GM23338 (cell line): ENCODE measurements around the gene SLC2A6. TPM values are rescaled to one million over a fixed set of nuclear protein-coding genes. Genes with fewer than 3 reads are reported as not detected.

Experiments
- ATAC-seq: fragments of 200-7000 bp; cut with Tn5 transposase; 3 replicates; pipeline ENCODE4 v1.9.1; 2020
- DNase-seq: peaks from one replicate; pipeline ENCODE4 v3.0.0-alpha.2; 2015; ENCODE audit warnings: low spot score
- H2AFZ ChIP-seq: fragments of 200-600 bp; sonication (generic); 2 replicates; pipeline ENCODE4 v1.8.0; 2016; ENCODE audit warnings: antibody characterized with exemption, mild to moderate bottlenecking, moderate library complexity
- H3F3A ChIP-seq: fragments of 200-600 bp; sonication (generic); replicated peaks from 2 replicates; pipeline ENCODE4 v1.8.0; 2017; ENCODE audit warnings: antibody characterized with exemption, mixed run types, low read depth
- H3K27ac ChIP-seq: fragments of 200-600 bp; sonication (generic); 2 replicates; pipeline ENCODE4 v1.6.1; 2016; ENCODE audit warnings: low read depth
- H3K27me3 ChIP-seq: fragments of 200-600 bp; sonication (generic); 2 replicates; pipeline ENCODE4 v1.8.0; 2016; ENCODE audit warnings: mild to moderate bottlenecking, mixed run types, moderate library complexity; ENCODE audit not compliant: insufficient read depth
- H3K36me3 ChIP-seq: fragments of 200-600 bp; sonication (generic); 2 replicates; pipeline ENCODE4 v1.8.0; 2016; ENCODE audit warnings: mild to moderate bottlenecking; ENCODE audit not compliant: insufficient read depth
- H3K4me1 ChIP-seq: fragments of 200-600 bp; sonication (generic); 2 replicates; pipeline ENCODE4 v1.8.0; 2016; ENCODE audit warnings: mild to moderate bottlenecking, moderate library complexity; ENCODE audit not compliant: insufficient read depth
- H3K4me2 ChIP-seq: fragments of 200-600 bp; sonication (generic); 2 replicates; pipeline ENCODE4 v1.7.1; 2017; ENCODE audit warnings: mixed run types
- H3K4me3 ChIP-seq: fragments of 200-600 bp; sonication (generic); 2 replicates; pipeline ENCODE4 v1.6.1; 2016; ENCODE audit warnings: mixed run types
- H3K79me2 ChIP-seq: fragments of 200-600 bp; sonication (generic); replicated peaks from 2 replicates; pipeline ENCODE4 v1.8.0; 2017; ENCODE audit warnings: mild to moderate bottlenecking; ENCODE audit not compliant: insufficient read depth
- H3K9me2 ChIP-seq: fragments of 200-600 bp; sonication (generic); 2 replicates; pipeline ENCODE4 v1.8.0; 2017; ENCODE audit not compliant: insufficient read depth
- H4K20me1 ChIP-seq: fragments of 200-600 bp; sonication (generic); replicated peaks from 2 replicates; pipeline ENCODE4 v1.8.0; 2017; ENCODE audit warnings: mild to moderate bottlenecking; ENCODE audit not compliant: insufficient read depth
- H3K27ac Mint-ChIP-seq: 2 replicates; pipeline ENCODE4 v1.8.0; 2020; ENCODE audit warnings: inconsistent platforms, mild to moderate bottlenecking, moderate library complexity, mixed read lengths
- H3K27me3 Mint-ChIP-seq: 3 replicates; pipeline ENCODE4 v1.8.0; 2022; ENCODE audit warnings: low read depth, mild to moderate bottlenecking, moderate library complexity, mixed read lengths, inconsistent platforms; ENCODE audit not compliant: insufficient read depth, poor library complexity
- H3K36me3 Mint-ChIP-seq: 3 replicates; pipeline ENCODE4 v1.8.0; 2021; ENCODE audit warnings: low read depth, mild to moderate bottlenecking, inconsistent platforms, moderate library complexity, mixed read lengths
- H3K4me1 Mint-ChIP-seq: 3 replicates; pipeline ENCODE4 v1.8.0; 2020; ENCODE audit warnings: mild to moderate bottlenecking, inconsistent platforms, mixed read lengths
- H3K4me3 Mint-ChIP-seq: 3 replicates; pipeline ENCODE4 v1.8.0; 2021; ENCODE audit warnings: moderate library complexity, mild to moderate bottlenecking, inconsistent platforms, mixed read lengths
- H3K9me3 Mint-ChIP-seq: 3 replicates; pipeline ENCODE4 v1.8.0; 2020; ENCODE audit warnings: moderate library complexity, mild to moderate bottlenecking, inconsistent platforms, mixed read lengths
- CREB1 ChIP-seq: fragments of 250-450 bp; sonication (Bioruptor Pico); IDR thresholded peaks from 2 replicates; pipeline ENCODE4 v1.5.0; 2020; ENCODE audit warnings: low read depth, mild to moderate bottlenecking, moderate library complexity
- JUNB ChIP-seq: IDR thresholded peaks from one replicate; pipeline ENCODE4 v1.6.1; 2016; ENCODE audit warnings: antibody characterized with exemption; ENCODE audit not compliant: unreplicated experiment
- POLR2AphosphoS5 ChIP-seq: IDR thresholded peaks from 2 replicates; pipeline ENCODE4 v1.6.1; 2016; ENCODE audit warnings: antibody characterized with exemption, low read depth
- ZNF114 ChIP-seq: fragments of 250-450 bp; sonication (Bioruptor Pico); IDR thresholded peaks from 2 replicates; pipeline ENCODE4 v1.5.0; 2020; ENCODE audit warnings: mild to moderate bottlenecking, moderate library complexity
- polyA plus RNA-seq: library from polyadenylated mRNA; unstranded; fragments of >200 nt; fragmentation: Nextera tagmentation; extraction: Ambion mirVana; gene quantifications from 2 replicates; pipeline ENCODE4 v1.2.1, GENCODE V29; 2016
- total RNA-seq: library from RNA; depleted of rRNA; stranded (reverse); fragments of >200 nt; shearing (Covaris generic); gene quantifications from 2 replicates; pipeline ENCODE4 v1.2.3, GENCODE V29; 2014
- TF ChIP-seq, protein P1 (sequence below), 2 experiments: fragments of 200-600 bp in 1 of 2; sonication (generic) in 1 of 2; conservative IDR thresholded peaks; 2 replicates each; pipeline versions ENCODE4 v1.5.1 to v1.6.1; 2016 to 2017; ENCODE audit warnings: antibody characterized with exemption in 2 of 2, low read depth in 2 of 2, mild to moderate bottlenecking in 2 of 2, moderate library complexity in 1 of 2
- TF ChIP-seq, protein P2 (sequence below): fragments of 250-450 bp; sonication (Bioruptor Pico); IDR thresholded peaks from 2 replicates; pipeline ENCODE4 v1.5.0; 2020; ENCODE audit warnings: mild to moderate bottlenecking, moderate library complexity

The SLC2A6 gene
- total and polyA plus RNA-seq, 2 experiments from 2014 or later: 17.5 to 39.3 TPM

DNA sequence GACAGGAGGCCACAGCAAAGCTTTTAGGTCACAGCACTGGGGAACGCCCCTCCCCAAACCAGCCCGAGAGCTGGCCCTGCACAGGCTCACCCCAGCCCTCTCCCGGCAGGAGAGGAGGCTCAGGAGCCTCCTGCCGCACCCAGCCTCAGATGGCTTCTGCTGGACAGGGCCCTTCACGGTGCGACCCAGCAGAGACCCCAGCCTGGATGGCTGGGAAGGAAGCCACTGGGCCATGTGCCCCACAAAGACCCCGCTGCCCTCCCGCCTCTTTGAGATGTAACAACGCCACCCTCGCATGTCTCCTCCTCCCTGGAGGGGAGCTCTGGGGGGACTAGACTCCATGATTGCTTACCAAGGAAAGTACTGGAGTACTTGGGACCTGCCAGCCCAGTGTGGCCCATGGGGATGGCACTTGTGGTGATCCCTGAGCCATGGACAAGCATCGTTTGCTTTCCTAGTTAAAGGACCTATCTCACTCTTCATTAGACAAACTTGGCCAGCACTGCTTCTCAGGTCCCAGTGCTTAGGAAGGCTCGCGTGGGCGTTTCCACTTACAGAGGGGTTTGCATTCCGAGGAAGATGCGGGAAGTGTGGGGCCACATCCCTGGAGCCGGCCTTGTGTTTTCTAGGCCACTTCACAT is 36.8 kb upstream of the SLC2A6 start:
- ATAC-seq (no peak), DNase-seq (no peak)
- no peaks in the 10 kb centered on the region for H3K36me3 Mint-ChIP-seq
- no peak overlapping the region for H3K4me3 Mint-ChIP-seq
- H3K9me3 Mint-ChIP-seq: no peaks in the 10 kb centered on the region; the same call in 2 of the 3 replicates
- Histone ChIP-seq H3K27ac (no peak overlapping the region), H3K27me3 (no peaks in the 10 kb centered on the region), H2AFZ (no peak overlapping the region), H4K20me1 (no peaks in the 10 kb centered on the region), H3F3A (peaks cover 5% of the 10 kb centered on the region; the same call in 1 of the 2 replicates), H3K79me2 (no peaks in the 10 kb centered on the region), H3K4me3 (no peak overlapping the region), H3K4me1 (no peaks in the 10 kb centered on the region), H3K4me2 (no peak overlapping the region), H3K36me3 (no peaks in the 10 kb centered on the region), H3K9me2 (no peaks in the 10 kb centered on the region)
- TF ChIP-seq ZNF114 (CRISPR knock-in tag) (no peak), POLR2AphosphoS5 (no peak), JUNB (no peak), CREB1 (CRISPR knock-in tag) (no peak)
- TF ChIP-seq, protein P1, sequence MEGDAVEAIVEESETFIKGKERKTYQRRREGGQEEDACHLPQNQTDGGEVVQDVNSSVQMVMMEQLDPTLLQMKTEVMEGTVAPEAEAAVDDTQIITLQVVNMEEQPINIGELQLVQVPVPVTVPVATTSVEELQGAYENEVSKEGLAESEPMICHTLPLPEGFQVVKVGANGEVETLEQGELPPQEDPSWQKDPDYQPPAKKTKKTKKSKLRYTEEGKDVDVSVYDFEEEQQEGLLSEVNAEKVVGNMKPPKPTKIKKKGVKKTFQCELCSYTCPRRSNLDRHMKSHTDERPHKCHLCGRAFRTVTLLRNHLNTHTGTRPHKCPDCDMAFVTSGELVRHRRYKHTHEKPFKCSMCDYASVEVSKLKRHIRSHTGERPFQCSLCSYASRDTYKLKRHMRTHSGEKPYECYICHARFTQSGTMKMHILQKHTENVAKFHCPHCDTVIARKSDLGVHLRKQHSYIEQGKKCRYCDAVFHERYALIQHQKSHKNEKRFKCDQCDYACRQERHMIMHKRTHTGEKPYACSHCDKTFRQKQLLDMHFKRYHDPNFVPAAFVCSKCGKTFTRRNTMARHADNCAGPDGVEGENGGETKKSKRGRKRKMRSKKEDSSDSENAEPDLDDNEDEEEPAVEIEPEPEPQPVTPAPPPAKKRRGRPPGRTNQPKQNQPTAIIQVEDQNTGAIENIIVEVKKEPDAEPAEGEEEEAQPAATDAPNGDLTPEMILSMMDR (conservative IDR thresholded peaks at IDR 0.05; ENCODE audit: low read depth in 2 of 2): no peak
- TF ChIP-seq, protein P2, sequence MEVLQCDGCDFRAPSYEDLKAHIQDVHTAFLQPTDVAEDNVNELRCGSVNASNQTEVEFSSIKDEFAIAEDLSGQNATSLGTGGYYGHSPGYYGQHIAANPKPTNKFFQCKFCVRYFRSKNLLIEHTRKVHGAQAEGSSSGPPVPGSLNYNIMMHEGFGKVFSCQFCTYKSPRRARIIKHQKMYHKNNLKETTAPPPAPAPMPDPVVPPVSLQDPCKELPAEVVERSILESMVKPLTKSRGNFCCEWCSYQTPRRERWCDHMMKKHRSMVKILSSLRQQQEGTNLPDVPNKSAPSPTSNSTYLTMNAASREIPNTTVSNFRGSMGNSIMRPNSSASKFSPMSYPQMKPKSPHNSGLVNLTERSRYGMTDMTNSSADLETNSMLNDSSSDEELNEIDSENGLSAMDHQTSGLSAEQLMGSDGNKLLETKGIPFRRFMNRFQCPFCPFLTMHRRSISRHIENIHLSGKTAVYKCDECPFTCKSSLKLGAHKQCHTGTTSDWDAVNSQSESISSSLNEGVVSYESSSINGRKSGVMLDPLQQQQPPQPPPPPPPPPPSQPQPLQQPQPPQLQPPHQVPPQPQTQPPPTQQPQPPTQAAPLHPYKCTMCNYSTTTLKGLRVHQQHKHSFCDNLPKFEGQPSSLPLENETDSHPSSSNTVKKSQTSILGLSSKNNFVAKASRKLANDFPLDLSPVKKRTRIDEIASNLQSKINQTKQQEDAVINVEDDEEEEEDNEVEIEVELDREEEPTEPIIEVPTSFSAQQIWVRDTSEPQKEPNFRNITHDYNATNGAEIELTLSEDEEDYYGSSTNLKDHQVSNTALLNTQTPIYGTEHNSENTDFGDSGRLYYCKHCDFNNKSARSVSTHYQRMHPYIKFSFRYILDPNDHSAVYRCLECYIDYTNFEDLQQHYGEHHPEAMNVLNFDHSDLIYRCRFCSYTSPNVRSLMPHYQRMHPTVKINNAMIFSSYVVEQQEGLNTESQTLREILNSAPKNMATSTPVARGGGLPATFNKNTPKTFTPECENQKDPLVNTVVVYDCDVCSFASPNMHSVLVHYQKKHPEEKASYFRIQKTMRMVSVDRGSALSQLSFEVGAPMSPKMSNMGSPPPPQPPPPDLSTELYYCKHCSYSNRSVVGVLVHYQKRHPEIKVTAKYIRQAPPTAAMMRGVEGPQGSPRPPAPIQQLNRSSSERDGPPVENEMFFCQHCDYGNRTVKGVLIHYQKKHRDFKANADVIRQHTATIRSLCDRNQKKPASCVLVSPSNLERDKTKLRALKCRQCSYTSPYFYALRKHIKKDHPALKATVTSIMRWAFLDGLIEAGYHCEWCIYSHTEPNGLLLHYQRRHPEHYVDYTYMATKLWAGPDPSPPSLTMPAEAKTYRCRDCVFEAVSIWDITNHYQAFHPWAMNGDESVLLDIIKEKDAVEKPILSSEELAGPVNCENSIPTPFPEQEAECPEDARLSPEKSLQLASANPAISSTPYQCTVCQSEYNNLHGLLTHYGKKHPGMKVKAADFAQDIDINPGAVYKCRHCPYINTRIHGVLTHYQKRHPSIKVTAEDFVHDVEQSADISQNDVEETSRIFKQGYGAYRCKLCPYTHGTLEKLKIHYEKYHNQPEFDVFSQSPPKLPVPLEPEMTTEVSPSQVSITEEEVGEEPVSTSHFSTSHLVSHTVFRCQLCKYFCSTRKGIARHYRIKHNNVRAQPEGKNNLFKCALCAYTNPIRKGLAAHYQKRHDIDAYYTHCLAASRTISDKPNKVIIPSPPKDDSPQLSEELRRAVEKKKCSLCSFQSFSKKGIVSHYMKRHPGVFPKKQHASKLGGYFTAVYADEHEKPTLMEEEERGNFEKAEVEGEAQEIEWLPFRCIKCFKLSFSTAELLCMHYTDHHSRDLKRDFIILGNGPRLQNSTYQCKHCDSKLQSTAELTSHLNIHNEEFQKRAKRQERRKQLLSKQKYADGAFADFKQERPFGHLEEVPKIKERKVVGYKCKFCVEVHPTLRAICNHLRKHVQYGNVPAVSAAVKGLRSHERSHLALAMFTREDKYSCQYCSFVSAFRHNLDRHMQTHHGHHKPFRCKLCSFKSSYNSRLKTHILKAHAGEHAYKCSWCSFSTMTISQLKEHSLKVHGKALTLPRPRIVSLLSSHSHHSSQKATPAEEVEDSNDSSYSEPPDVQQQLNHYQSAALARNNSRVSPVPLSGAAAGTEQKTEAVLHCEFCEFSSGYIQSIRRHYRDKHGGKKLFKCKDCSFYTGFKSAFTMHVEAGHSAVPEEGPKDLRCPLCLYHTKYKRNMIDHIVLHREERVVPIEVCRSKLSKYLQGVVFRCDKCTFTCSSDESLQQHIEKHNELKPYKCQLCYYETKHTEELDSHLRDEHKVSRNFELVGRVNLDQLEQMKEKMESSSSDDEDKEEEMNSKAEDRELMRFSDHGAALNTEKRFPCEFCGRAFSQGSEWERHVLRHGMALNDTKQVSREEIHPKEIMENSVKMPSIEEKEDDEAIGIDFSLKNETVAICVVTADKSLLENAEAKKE (CRISPR knock-in tag): no peak
- peaks cover 8% of the 10 kb centered on the region for H3K27me3 Mint-ChIP-seq
- H3K4me1 Mint-ChIP-seq: peaks cover 3% of the 10 kb centered on the region; the same call in 1 of the 3 replicates
- no peak overlapping the region for H3K27ac Mint-ChIP-seq
